Panc1 (cell line): Measurements from ENCODE around the gene MACF1.

ENCODE experiments used
- CTCF ChIP-seq: fragments of 450-650 bp; IDR thresholded peaks from 2 replicates; pipeline ENCODE4 v1.5.1; 2017; ENCODE audit warnings: mild to moderate bottlenecking
- POLR2AphosphoS5 ChIP-seq: IDR thresholded peaks from 2 replicates; pipeline ENCODE4 v1.6.1; 2012; ENCODE audit warnings: mild to moderate bottlenecking, low read depth, low read length, moderate library complexity
- TCF7L2 ChIP-seq: IDR thresholded peaks from 2 replicates; pipeline ENCODE4 v1.6.1; 2011; ENCODE audit warnings: mild to moderate bottlenecking, low read depth, low read length, inconsistent platforms

- TF ChIP-seq CTCF (no peak), POLR2AphosphoS5 (no peak), TCF7L2 (no peak)
These were observed 182.5 kb downstream of the MACF1 start for GRCh38 chr1:39386997-39387396.
